Hepatic stellate cell (primary cell): Measurements from ENCODE around the gene KRTAP9-9.
"Not testable (repeated sequence)": the region's sequence is repeated elsewhere in the genome, so short reads cannot be mapped to it uniquely, and the experiment has no call there.

ENCODE experiments used
- DNase-seq: peaks from one replicate; pipeline ENCODE4 v3.0.0; 2011; ENCODE audit warnings: low spot score

KRTAP9-9 gene

DNA sequence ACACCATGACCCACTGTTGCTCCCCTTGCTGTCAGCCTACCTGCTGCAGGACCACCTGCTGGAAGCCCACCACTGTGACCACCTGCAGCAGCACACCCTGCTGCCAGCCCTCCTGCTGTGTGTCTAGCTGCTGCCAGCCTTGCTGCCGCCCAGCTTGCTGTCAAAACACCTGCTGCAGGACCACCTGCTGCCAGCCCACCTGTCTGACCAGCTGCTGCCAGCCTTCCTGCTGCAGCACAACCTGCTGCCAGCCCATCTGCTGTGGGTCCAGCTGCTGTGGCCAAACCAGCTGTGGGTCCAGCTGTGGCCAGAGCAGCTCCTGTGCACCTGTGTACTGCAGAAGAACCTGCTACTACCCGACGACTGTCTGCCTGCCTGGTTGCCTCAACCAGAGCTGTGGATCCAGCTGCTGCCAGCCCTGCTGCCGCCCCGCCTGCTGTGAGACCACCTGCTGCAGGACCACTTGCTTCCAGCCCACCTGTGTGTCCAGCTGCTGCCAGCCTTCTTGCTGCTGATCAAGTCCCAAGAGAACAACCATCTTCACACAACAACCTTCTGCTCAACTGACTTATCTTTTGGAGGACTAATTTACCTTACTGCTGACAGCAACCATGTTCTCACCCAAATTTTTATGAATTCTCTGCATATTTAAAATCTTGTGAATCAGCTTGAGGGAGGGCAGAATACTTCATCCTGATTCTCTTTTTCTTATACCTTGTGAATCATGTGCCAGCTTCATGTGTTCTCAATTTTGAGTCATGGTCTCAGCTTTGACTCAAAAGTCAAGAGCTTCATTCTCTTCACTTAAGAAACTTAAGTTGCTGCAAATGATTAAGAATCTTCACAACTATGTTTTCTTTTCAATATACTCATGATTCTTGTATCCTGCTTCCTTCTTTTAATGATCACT, at the start of gene KRTAP9-9:
KRTAP9-9 (plus strand) TSS at position 4 of the 910 bp plus-strand sequence.
- DNase-seq: not testable (repeated sequence)

DNA sequence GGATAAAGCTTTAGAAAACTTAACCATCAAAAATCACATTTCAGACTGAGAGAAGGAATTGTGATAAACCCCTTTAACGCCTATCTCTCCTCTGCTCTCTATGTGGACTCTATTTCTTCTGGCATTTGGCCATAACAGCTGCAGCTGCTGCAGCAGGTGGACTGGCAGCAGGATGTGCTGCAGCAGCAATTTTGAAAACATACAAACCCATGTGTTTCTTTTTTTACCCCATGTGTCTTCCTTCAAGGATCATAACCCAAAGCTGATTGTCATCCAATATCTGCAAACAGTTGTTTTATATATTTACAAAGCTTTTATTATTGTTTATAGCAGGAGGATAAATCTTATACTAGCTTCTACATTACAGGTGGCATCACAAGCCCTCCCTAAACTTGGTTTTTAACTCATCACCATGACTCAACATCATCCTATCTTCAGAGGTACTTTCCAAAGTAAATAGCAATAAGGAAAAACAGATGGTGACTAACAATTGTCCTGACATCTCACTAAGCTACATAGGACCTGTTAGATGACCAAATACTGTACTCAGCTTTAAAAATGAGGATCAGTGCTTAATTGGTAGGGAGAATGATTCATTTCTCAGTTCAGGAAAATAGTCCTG, 43.2 kb upstream of the KRTAP9-9 start:
- no peak for DNase-seq

DNA sequence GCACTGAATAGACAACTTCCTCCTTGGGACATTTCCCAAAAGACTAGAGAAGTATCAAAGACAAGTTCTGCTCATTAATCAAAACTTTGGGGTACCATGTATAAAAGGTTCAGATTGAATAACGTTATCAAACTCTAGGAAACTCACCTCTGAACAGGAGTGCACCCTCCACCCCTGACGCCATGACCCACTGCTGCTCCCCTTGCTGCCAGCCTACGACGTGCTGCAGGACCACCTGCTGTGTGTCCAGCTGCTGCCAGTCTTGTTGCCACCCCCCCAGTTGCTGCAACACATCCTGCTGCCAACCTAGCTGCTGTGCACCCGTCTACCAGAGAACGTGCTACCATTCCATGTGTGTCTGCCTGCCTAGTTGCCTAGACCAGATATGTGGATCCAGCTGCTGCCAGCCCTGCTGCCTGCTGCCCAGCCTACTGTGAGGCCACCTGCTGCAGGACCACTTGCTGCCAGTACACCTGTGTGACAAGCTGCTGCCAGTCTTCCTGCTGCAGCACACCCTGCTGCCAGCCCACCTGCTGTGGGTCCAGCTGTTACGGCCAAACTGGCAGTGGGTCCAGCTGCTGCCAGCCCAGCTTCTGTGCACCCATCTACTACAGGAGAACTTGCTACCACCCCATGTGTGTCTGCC, 42.5 kb upstream of the KRTAP9-9 start:
- DNase-seq: no peak

DNA sequence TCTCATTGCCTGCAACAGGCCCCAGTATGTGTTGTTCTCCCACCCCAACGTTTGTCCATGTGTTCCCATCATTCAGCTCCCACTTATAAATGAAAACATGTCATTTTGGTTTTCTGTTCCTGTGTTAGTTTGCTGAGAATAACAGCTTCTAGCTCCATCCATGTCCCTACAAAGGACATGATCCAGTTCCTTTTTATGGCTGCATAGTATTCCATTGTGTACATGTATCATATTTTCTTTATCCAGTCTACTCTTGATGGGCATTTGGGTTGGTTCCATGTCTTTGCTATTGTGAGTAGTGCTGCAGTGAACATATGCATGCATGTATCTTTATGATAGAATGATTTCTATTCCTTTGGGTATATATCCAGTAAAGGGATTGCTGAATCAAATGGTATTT, 39.5 kb upstream of the KRTAP9-9 start:
- no peak for DNase-seq

DNA sequence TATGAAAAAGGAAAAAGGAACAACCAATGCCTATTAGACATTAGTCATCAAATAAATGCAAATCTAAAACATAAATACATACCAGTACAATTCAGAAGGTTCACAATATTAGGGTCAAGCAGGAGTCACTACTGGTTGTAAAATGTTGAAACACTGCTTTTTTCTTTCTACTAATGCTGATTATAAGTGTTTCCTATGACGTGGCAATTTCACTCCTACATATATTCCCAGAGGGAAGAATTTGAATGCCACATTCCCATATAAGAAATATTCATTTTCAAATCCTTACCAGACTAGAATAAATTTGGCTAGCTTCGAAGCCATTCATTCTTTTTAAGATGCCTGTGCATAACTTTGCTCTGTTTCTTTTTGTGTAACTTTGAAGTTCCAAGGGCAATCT, 31.4 kb upstream of the KRTAP9-9 start:
- DNase-seq: no peak

DNA sequence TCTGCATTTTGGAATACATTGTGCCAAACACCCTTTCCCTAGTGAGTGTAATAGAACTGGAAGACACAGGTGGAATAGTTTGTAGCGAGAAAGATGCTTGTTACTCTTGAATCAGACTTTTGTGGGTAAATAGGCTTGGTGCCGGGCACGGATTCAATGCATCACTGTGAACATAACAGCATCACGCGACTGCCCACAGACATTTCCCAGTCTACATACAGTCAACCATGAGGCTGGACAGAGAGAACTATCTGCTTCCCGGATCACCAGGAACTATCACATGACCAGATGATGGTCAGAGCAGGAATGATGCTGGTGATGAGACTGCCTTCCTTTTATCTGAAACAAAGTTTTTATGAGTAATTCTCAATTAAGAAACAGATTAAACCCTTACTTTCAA, 29.1 kb upstream of the KRTAP9-9 start:
- no peak for DNase-seq

DNA sequence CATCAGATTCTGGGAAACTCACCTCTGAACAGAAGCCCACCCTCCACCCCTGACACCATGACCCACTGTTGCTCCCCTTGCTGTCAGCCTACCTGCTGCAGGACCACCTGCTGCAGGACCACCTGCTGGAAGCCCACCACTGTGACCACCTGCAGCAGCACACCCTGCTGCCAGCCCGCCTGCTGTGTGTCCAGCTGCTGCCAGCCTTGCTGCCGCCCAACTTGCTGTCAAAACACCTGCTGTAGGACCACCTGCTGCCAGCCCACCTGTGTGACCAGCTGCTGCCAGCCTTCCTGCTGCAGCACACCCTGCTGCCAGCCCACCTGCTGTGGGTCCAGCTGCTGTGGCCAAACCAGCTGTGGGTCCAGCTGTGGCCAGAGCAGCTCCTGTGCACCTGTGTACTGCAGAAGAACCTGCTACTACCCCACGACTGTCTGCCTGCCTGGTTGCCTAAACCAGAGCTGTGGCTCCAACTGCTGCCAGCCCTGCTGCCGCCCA, 28.5 kb upstream of the KRTAP9-9 start, which contains the start of gene KRTAP9-2:
KRTAP9-2 (plus strand) TSS at position 51 of the 498 bp plus-strand sequence; CDS start at position 58, 7 bp downstream.
- not testable (repeated sequence) for DNase-seq

DNA sequence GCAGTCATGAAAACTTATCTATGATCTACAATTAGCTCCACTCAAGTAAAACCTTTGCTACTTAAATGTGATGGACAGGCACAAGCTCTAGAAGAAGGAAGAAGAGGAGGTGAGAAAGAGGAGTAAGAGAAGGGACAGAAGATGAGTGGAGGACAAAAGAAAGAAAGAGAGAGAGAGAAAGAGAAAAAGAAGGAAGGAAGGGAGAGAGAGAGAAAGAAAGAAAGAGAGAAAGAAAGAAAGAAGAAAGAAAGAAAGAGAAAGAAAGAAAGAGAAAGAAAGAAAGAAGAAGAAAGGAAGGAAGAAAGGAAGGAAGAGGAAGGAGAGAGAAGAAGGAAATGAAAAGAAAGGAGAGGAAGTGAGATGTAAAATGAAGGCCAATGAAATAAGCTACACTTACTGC, 25.1 kb upstream of the KRTAP9-9 start:
- no peak for DNase-seq

DNA sequence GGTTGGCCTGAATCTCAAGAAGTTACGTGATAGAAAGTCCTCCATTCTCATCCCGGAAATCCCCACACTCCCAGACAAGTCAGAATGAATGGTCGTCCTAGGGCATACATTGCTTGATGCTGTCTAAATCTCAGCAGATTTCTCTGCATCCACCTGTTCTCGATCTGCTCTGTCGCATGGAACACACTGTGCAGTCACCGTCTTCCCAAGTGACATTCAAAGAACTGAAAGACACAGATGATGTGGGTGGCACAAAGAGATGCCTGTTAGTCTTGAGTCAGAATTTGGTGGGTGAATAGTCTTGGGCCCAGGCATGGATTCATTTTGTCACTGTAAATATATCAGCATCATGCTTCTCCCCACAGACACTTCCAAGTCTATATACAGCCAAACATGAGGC, 23.5 kb upstream of the KRTAP9-9 start:
- DNase-seq: no peak

DNA sequence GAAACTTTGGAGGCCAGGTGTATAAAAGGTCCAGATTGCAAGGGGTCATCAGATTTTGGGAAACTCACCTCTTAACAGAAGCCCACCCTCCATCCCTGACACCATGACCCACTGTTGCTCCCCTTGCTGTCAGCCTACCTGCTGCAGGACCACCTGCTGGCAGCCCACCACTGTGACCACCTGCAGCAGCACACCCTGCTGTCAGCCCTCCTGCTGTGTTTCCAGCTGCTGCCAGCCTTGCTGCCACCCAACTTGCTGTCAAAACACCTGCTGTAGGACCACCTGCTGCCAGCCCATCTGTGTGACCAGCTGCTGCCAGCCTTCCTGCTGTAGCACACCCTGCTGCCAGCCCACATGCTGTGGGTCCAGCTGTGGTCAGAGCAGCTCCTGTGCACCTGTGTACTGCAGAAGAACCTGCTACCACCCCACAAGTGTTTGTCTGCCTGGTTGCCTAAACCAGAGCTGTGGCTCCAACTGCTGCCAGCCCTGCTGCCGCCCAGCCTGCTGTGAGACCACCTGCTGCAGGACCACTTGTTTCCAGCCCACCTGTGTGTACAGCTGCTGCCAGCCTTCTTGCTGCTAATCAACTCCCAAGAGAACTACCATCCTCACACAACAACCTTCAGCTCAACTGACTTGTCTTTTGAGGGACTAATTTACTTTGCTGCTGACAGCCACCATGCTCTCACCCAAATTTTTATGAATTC, 22.6 kb upstream of the KRTAP9-9 start, which contains the start of gene KRTAP9-3:
KRTAP9-3 (plus strand) TSS at position 51 of the 707 bp plus-strand sequence; CDS start at position 104, 53 bp downstream.
- DNase-seq: not testable (repeated sequence)

DNA sequence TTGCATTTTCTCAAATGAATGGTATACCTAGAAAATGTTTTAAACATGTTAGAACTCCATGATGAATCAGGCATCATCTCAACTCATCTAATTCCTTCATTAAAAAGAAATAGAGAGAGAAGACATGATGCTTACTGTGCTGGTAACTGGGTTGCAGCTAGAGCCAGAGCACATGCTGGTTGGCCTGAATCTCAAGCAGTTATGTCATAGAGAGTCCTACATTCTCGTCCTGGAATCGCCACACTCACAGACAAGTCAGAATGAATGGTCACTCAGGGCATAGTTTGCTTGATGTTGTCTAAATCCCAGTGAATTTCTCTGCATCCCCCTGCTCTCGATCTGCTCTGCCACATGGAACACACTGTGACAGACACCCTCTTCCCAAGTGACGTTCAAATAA, 18.1 kb upstream of the KRTAP9-9 start:
- not testable (repeated sequence) for DNase-seq

DNA sequence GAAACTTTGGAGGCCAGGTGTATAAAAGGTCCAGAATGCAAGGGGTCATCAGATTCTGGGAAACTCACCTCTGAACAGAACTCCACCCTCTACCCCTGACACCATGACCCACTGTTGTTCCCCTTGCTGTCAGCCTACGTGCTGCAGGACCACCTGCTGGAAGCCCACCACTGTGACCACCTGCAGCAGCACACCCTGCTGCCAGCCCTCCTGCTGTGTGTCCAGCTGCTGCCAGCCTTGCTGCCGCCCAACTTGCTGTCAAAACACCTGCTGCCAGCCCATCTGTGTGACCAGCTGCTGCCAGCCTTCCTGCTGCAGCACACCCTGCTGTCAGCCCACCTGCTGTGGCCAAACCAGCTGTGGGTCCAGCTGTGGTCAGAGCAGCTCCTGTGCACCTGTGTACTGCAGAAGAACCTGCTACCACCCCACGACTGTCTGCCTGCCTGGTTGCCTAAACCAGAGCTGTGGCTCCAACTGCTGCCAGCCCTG, 17.2 kb upstream of the KRTAP9-9 start, which contains the start of gene KRTAP9-8:
KRTAP9-8 (plus strand) TSS at position 51 of the 489 bp plus-strand sequence; CDS start at position 104, 53 bp downstream.
- DNase-seq: not testable (repeated sequence)

DNA sequence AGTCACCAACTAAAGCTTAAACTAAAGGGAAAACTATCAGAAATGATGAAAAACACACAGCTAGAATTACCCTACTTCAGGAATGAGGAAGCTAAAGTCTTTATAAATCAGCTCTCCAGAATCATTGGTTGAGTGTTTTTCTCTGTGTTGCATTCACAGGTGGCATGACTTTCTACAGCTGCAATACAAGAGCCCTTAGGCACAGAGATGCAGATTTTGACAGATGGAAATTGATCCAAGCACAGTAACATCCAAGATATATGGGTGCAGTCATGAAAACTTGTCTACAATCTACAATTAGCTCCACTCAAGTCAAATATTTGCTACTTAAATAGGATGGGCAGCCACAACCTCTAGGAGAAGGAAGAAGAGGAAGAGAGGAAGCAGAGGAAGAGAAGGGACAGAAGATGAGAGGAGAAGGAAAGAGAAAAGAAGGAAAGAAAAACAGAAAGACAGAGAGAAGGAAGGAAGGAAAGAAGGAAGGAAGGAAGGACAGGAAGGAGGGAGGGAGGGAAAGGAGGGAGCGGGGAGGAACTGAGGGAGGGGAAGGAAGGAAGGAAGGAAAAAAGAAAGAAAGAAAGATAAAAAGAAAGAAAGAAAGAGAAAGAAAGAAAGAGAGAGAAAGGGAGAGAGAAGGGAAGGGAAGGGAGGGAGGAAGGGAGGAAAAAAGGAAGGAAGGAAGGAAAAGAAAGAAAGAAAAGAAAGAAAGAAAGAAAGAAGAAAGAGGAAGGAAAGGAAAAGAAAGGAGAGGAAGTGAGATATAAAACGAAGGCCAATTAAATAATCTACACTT, 8.0 kb upstream of the KRTAP9-9 start:
- DNase-seq: not testable (repeated sequence)

DNA sequence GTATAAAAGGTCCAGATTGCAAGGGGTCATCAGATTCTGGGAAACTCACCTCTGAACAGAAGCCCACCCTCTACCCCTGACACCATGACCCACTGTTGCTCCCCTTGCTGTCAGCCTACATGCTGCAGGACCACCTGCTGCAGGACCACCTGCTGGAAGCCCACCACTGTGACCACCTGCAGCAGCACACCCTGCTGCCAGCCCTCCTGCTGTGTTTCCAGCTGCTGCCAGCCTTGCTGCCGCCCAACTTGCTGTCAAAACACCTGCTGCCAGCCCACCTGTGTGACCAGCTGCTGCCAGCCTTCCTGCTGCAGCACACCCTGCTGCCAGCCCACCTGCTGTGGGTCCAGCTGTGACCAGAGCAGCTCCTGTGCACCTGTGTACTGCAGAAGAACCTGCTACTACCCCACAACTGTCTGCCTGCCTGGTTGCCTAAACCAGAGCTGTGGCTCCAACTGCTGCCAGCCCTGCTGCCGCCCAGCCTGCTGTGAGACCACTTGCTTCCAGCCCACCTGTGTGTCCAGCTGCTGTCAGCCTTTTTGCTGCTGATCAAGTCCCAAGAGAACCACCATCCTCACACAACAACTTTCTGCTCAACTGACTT, 5.4 kb upstream of the KRTAP9-9 start, which contains the start of gene KRTAP9-4:
KRTAP9-4 (plus strand) TSS at position 51 of the 604 bp plus-strand sequence; CDS start at position 85, 34 bp downstream.
- DNase-seq: not testable (repeated sequence)

DNA sequence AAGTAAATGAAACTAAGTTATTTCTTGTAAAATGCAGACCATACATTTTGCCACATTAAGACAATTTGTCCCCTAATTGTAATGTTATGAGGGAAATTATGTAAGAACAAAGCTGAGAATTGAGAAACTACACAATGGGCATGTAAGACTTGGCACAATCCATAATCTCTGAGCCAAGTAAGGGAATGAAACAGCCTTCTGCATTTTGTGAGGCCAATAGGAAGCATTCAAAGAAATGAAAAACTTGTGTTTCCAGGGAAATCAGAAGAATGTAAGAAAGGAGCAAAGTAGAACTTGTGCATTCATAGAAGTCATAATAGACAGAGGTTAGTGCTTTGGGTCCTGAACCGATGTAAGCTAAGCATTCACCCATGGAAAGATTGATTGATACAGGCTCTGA, 3.9 kb upstream of the KRTAP9-9 start:
- DNase-seq: no peak

DNA sequence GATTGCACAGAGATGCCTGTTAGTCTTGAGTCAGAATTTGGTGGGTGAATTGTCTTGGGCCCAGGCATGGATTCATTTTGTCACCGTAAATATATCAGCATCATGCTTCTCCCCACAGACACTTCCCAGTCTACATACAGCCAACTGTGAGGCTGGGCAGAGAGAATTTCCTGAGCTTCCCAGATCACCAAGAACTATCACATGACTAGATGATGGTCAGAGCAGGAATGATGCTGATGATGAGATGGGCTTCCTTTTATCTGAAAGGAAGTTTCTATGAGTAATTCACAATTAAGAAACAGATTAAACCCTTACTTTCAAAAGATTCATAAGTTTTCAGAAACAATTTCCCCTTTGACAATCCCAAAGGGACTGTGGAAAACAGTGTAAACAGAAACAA, 323 bp upstream of the KRTAP9-9 start:
- DNase-seq: no peak

DNA sequence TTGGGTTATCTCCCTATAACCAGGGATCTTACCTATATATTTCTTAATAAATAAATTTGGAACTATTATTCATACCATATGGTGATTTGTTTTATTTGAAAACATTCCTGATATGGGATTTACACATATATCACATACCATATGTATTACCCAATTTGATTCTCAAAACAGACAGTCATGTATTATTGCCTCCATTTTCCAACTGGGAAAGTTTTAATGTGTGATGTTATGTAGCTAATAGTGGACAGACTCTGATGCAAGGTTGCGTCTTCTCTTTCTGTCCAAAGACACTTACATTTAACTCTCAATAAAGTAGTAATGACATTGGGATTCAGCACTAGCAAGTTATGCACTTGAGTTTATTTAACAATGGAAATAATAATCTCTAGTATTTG, 1.1 kb downstream of the KRTAP9-9 start:
- no peak for DNase-seq

DNA sequence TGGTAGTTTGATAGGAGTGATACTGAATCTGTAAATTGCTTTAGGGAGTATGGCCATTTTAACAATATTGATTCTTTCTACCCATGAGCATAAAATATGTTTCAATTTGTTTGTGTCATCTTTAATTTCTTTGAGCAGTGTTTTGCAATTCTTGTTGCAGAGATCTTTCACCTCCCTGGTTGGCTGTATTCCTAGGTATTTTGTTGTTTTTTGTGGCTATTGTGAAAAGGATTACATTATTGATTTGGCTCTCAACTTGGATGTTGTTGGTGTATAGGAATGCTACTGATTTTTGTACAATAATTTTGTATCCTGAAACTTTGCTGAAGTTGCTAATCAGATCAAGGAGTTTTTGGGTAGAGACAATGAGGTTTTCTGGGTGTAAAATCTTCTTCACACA, 3.2 kb downstream of the KRTAP9-9 start:
- no peak for DNase-seq

DNA sequence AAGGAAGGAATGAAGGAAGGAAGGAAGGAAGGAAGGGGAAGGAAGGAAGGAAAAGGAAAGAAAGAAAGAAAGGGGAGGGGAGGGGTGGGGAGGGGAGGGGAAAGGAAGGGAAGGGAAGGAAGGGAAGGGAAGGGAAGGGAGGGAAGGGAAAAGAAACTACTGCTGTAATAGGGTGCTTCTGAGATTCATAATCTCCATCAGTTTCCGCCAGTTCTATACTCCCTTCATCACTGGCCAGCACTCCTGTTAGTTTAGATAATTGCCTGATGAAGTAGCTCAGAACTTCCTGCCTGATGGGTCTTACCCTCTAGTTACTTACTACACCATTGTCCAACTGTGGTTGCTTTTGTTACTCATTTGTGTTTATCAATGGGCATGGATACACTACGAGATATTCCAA, 8.0 kb downstream of the KRTAP9-9 start:
- no peak for DNase-seq

DNA sequence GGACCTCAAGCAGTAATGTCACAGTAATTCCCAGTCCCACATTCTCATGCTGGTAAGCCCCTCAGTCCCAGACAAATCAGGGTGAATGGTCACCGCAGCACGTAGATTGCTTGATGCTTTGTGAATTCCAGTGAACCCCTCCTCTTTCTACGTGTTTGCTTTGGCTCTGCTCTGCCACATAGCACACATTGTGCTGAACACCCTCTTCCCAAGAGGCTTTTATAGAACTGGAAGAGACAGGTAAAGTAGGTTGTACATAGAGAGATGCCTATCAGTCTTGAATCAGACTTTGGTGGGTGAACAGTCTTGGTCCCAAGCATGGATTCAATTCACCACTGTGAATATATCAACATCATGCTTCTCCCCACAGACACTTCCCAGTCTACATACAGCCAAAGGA, 9.4 kb downstream of the KRTAP9-9 start:
- DNase-seq: no peak
